IMR-90 (cell line): ENCODE results near the gene EPN3.

Experiments used
- CEBPB ChIP-seq: IDR thresholded peaks from 2 replicates; pipeline ENCODE4 v1.6.1; 2012; ENCODE audit warnings: low read depth, low read length, improper control_type of control experiment
- CHD1 ChIP-seq: IDR thresholded peaks from 2 replicates; pipeline ENCODE4 v1.6.1; 2012; ENCODE audit warnings: low read depth, low read length, improper control_type of control experiment
- CTCF ChIP-seq: conservative IDR thresholded peaks from 2 replicates; pipeline ENCODE4 v1.5.1; 2012; ENCODE audit warnings: mild to moderate bottlenecking, low read depth, low read length, improper control_type of control experiment
- MAFK ChIP-seq: IDR thresholded peaks from 2 replicates; pipeline ENCODE4 v1.6.1; 2012; ENCODE audit warnings: low read depth, low read length, improper control_type of control experiment
- MXI1 ChIP-seq: IDR thresholded peaks from 2 replicates; pipeline ENCODE4 v1.6.1; 2012; ENCODE audit warnings: low read depth, mild to moderate bottlenecking, low read length, moderate library complexity, borderline replicate concordance
- POLR2A ChIP-seq: IDR thresholded peaks from 2 replicates; pipeline ENCODE4 v1.6.1; 2012; ENCODE audit warnings: mild to moderate bottlenecking, low read depth, low read length
- RFX5 ChIP-seq: IDR thresholded peaks from 2 replicates; pipeline ENCODE4 v1.8.0; 2012; ENCODE audit warnings: low read depth, mild to moderate bottlenecking, low read length, moderate library complexity
- SMC3 ChIP-seq: fragments of 150-350 bp; IDR thresholded peaks from 2 replicates; pipeline ENCODE4 v1.6.1; 2016; ENCODE audit warnings: low read depth, mild to moderate bottlenecking, antibody characterized with exemption, low read length, moderate library complexity
- USF2 ChIP-seq: fragments of 150-350 bp; IDR thresholded peaks from 2 replicates; pipeline ENCODE4 v1.6.1; 2017; ENCODE audit warnings: mild to moderate bottlenecking, antibody characterized with exemption, low read length, low read depth

- TF ChIP-seq CTCF (no peak), CEBPB (no peak), USF2 (no peak), POLR2A (no peak), CHD1 (no peak), MAFK (no peak), RFX5 (no peak), SMC3 (no peak), MXI1 (no peak)
Measured at GRCh38 chr17:50529849-50530248, 2.7 kb upstream of the EPN3 start.
